Chondrocyte (in vitro differentiated cells): Measurements from ENCODE around the gene PRX. TPM values are rescaled to one million over a fixed set of nuclear protein-coding genes. Genes with fewer than 3 reads are reported as not detected.

ENCODE experiments used
- DNase-seq: peaks from one replicate; pipeline ENCODE4 v3.0.0; 2021; ENCODE audit warnings: mixed read lengths, low spot score
- H3K27ac Mint-ChIP-seq: one replicate; pipeline ENCODE4 v1.8.0; 2021; ENCODE audit warnings: mild to moderate bottlenecking, moderate library complexity, mixed read lengths; ENCODE audit not compliant: unreplicated experiment
- H3K27me3 Mint-ChIP-seq: 2 replicates; pipeline ENCODE4 v1.8.0; 2021; ENCODE audit warnings: low read depth, mixed read lengths
- H3K36me3 Mint-ChIP-seq: 2 replicates; pipeline ENCODE4 v1.8.0; 2021; ENCODE audit warnings: low read depth, mixed read lengths
- H3K4me1 Mint-ChIP-seq: 2 replicates; pipeline ENCODE4 v1.8.0; 2021; ENCODE audit warnings: low read depth, mild to moderate bottlenecking, mixed read lengths
- H3K4me3 Mint-ChIP-seq: one replicate; pipeline ENCODE4 v1.8.0; 2021; ENCODE audit warnings: mild to moderate bottlenecking, moderate library complexity, mixed read lengths; ENCODE audit not compliant: unreplicated experiment
- H3K9me3 Mint-ChIP-seq: 2 replicates; pipeline ENCODE4 v1.8.0; 2021; ENCODE audit warnings: low read depth, mixed read lengths
- CTCF ChIP-seq: fragments of 200-600 bp; sonication (generic); IDR thresholded peaks from 2 replicates; pipeline ENCODE4 v1.5.0; 2021; ENCODE audit warnings: antibody characterized with exemption, mild to moderate bottlenecking, moderate library complexity
- total RNA-seq: library from RNA; stranded (reverse); gene quantifications from 3 replicates; pipeline ENCODE4 v1.2.1, GENCODE V29; 2021

PRX gene
- total RNA-seq, 1 donor from 2014 or later, result 4.9 TPM

DNA sequence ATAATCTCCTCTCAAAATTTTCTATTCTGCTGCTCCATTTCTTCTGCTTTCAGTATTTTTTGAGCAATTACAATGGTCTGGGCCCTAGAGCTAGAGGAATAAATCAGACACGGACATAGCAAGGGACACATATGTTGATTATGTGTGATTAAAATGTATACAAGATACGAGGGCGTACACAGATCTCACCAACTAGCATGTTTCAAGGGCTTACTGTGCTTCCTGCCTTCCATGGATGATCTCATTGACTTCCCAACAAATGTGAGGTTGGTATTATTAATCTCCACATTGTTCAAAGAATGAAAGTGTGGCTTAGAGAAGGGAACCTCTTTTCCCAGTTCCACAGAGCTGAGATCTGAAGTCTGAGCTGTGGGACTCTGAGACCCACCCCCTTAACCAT is 55.5 kb downstream of the PRX start:
- Mint-ChIP-seq H3K4me3 (no peak overlapping the region), H3K27ac (no peak overlapping the region), H3K4me1 (peaks cover 4% of the 10 kb centered on the region), H3K9me3 (no peaks in the 10 kb centered on the region), H3K36me3 (peaks cover 5% of the 10 kb centered on the region), H3K27me3 (no peaks in the 10 kb centered on the region)
- TF ChIP-seq CTCF, result no peak
- no peak for DNase-seq

GRCh38 chr19:40356681-40357595 is 56.2 kb downstream of the PRX start:
- Mint-ChIP-seq H3K9me3 (no peaks in the 10 kb centered on the region), H3K27me3 (no peaks in the 10 kb centered on the region), H3K4me1 (peaks cover 4% of the 10 kb centered on the region), H3K27ac (no peak overlapping the region), H3K36me3 (peaks cover 5% of the 10 kb centered on the region), H3K4me3 (no peak overlapping the region)
- TF ChIP-seq CTCF, result no peak
- DNase-seq, result no peak

- Mint-ChIP-seq H3K4me1 (peaks cover 4% of the 10 kb centered on the region), H3K4me3 (no peak overlapping the region), H3K27me3 (no peaks in the 10 kb centered on the region), H3K36me3 (peaks cover 3% of the 10 kb centered on the region), H3K27ac (peak overlapping the region; percentile 13), H3K9me3 (no peaks in the 10 kb centered on the region)
- DNase-seq, result no peak
- no peak for TF ChIP-seq CTCF
Measured at GRCh38 chr19:40355975-40356680, 57.0 kb downstream of the PRX start.

DNA sequence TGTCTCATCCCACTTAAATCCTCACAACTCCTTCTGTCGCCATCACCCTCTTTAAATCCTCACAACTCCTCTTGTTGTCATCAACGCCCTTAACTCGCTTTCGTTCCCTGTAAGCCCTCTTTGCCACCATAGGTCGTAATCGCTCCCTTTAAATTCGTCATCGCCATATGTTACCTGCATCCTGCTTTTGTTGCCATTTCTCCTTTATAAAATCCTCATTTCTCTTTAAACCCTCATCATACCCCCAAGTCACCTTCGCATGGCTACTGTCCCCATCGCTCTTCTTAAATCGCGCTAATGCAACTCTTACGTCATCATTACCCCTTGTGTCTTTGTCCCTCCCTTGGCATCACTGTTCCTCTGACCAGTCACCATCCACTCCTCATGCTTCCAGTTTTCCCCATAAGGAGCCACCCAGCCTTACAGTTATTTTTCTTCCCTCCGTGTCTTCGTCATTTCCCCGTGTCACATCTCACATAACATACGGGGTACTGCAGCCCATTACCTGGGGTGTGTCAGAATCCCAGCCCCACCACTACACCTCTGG is 64.1 kb downstream of the PRX start:
- peak overlapping the region; percentile 94 for H3K4me3 Mint-ChIP-seq
- H3K4me1 Mint-ChIP-seq, result peaks cover 31% of the 10 kb centered on the region
- TF ChIP-seq CTCF, result no peak
- H3K9me3 Mint-ChIP-seq, result no peaks in the 10 kb centered on the region
- no peak for DNase-seq
- H3K27ac Mint-ChIP-seq, result peak overlapping the region; percentile 97
- H3K27me3 Mint-ChIP-seq, result no peaks in the 10 kb centered on the region
- H3K36me3 Mint-ChIP-seq, result no peaks in the 10 kb centered on the region
